ENCODE data around the gene RFX8. TPM values are rescaled to one million over a fixed set of nuclear protein-coding genes. Genes with fewer than 3 reads are reported as not detected.

Gene RFX8
- polyA plus RNA-seq, 3 donors = 0.06 to 3.0 (median 0.06) TPM

DNA sequence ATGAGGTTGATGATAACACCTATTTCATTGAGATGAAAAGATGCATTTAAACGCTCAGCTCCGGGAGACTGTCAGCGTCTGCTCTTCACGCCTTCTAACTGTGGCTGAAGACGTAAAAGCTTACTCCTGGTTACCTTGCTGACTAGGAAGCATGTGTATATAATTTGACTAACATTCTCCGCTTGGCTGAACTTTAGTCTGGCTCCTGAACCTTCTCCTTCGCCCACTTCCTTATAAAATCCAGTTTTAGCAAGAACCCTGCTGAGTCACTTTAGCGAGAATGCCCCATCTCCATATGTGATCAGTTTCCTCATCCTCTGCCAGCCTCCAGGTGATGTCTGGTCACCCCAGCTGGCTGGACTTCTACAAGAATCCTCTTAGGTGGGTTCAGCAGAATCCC lies 74.9 kb downstream of the RFX8 start:
- no peak overlapping the region for H3K27ac ChIP-seq (ENCODE audit: low read depth, low read length)

DNA sequence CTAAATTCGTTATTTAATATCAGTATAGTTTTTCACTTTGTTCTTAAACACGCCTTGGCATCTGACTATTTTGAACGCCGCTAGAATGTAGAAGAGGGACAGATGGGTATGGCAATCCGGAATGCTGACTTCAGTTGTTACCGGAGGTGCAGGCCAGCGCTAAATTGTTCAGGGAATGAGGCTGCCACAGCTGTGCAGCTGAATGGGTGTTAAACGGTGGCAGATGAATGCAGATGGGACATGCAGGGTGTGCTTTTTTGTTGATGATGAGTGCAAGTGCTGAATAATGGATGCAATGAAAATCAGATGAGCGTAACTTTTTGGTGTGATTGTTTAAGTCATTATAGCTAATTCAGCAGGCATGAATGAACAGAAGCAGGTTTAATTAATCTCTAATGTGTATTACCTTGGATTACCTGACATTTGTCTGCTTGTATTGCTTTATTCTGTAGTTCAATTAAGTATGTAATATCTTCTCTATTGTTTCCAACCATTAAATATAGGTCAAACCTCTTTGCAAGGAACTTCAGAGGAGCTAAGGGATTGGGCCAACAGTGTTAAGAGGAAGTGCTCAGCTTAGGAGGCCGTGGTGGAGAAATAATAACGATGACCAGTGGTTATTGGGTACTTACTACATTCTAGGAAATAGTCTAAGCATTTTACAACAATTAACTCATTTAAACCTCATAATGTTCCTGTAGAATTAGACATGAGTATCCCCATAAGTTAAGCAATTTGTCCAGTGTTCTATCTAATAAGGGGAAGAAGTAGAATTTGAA lies 75.7 kb downstream of the RFX8 start:
- 74 to 86% (median 83%) methylated on average over 11 of the region's 11 CpGs for WGBS, 3 donors

More for the DNA sequence above, 74.9 kb downstream of the RFX8 start:
- 77 to 81% (median 77%) methylated on average over 8 of the region's 8 CpGs for WGBS, 3 donors

GRCh38 chr2:101398116-101398821 lies 76.6 kb downstream of the RFX8 start:
- H3K27ac ChIP-seq (ENCODE audit: low read depth, low read length) = no peak overlapping the region
- WGBS, 3 donors = 73 to 82% (median 78%) methylated on average over 10 of the region's 10 CpGs

More for the DNA sequence above, 75.7 kb downstream of the RFX8 start:
- no peak overlapping the region for H3K27ac ChIP-seq (ENCODE audit: low read depth, low read length)

- WGBS, 3 donors = 75 to 85% (median 77%) methylated on average over 2 of the region's 2 CpGs
- H3K27ac ChIP-seq (ENCODE audit: low read depth, low read length) = no peak overlapping the region
Measured at GRCh38 chr2:101396316-101396717, 78.6 kb downstream of the RFX8 start.

- no peak overlapping the region for H3K27ac ChIP-seq (ENCODE audit: low read depth, low read length)
- WGBS, 3 donors = 89 to 95% (median 90%) methylated on average over 6 of the region's 6 CpGs
Measured at GRCh38 chr2:101395545-101396315, 79.2 kb downstream of the RFX8 start.

DNA sequence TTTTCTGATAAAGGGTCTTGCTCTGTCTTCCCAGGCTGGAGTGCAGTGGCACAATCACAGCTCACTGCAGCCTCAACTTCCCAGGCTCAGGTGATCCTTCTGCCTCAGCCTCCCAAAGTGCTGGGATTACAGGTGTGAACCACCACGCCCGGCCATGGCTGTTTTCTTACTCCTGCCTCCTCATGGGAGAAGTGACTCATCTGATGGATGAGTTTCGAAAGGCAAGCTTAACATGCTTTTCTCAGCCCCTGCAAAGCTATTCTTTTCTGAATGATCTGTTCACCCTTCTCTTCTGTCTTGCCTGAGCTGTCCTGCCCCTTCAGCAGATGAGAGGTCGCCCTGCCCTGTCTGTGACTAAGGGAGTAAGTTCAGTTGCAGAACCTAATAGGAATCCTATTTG lies 86.7 kb downstream of the RFX8 start:
- 43 to 62% (median 46%) methylated on average over 4 of the region's 4 CpGs for WGBS, 3 donors
- H3K27ac ChIP-seq (ENCODE audit: low read depth, low read length) = no peak overlapping the region

DNA sequence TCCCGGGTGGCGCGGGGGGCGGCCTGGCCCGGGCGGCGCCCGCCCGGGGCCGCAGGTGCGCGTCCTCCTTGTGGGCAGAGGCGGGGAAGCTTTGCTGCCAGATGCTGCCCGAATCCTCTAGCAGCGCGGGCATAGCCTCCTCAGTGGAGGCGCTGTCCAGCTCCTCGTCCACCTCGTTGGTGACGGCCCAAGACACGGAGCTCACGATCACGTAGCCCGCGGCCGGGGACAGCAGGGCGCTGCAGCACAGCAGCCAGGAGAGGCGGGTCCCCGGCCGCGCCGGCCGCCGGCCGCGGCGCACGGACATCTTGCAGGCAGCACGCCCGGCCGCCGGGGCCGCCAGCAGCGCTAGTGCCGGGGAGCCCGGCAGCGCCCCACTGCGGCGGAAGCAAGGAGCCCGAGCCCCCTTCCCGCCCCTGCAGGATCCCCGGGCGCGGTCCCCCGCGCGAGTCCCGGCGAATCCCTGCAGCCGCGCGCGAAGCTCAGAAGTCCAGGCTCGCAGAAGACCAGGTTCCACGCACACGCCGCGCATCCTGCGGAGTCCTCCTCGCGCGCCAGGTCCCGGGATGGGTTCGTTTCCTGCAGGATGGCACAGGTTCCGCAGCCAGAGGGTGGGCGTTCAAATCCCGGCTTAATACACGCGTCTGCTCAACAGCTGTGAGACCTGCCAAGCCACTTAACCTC lies 87.6 kb downstream of the RFX8 start, which contains the start of gene CREG2:
Gene CREG2 (minus strand): TSS at position 353 of the 684 bp plus-strand sequence. CDS start 46 bp downstream, at position 307.
- no peak within 1 kb of the TSS for H3K27ac ChIP-seq (ENCODE audit: low read depth, low read length)
- WGBS, 3 donors = 1% methylated on average over 48 to 79 of the region's 79 CpGs

DNA sequence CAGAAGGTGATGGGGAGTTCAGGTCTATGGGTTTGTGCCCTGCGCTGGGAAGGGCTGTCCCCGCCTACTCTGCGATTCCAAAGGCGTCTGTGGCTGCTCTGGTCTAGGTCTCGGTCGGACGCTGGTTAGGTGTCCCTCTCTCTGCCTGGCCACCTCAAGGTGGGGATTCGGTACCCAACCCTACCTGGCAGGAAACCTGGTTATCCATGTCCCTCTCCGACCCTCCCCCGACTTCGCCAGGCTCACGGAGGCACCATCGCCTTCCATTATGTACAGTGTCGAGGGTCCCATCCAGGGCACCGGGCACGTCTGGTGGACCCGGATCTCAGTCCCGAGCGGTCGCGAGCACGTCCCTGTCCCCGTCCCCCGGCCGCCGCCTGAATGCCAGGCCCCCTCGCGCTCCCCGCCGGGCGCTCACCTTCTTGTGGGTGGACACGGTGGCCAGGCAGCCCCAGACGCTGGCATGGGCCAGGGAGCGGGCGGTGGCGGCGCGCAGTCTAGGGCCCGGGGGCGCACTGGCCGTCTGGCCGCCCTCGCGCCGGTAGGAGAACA lies 88.2 kb downstream of the RFX8 start:
- 3 to 6% (median 5%) methylated on average over 38 to 45 of the region's 45 CpGs for WGBS, 3 donors
- H3K27ac ChIP-seq (ENCODE audit: low read depth, low read length) = no peak overlapping the region

DNA sequence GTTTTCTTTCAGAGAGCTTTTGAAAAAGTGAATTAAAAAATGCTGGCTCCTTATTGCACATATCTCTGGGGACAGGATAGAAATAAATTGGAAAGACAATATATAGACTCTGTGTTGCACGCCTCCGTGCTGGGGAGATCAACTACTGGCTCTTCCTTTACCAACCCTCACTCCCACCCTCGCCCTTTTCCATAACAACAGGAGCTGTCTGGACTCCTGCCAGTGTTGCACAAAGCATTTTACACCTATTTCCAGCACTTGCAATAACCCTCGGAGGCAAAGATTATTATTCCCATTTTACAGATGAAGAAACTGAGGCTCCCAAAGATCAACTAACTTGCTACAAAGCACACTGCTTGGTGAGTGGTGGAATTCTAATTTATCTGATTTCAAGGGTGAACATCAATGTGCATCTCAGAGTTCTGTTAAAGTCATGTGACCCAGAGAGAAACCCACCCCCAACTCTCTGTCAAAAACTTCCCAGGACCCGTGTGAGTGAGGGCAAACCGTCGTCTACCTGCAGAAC lies 91.8 kb downstream of the RFX8 start:
- H3K27ac ChIP-seq (ENCODE audit: low read depth, low read length) = no peak overlapping the region
- WGBS, 3 donors = 66 to 75% (median 74%) methylated on average over 7 of the region's 7 CpGs

GRCh38 chr2:101382442-101382841 lies 92.5 kb downstream of the RFX8 start:
- no peak overlapping the region for H3K27ac ChIP-seq (ENCODE audit: low read depth, low read length)
- WGBS, 3 donors = 75 to 93% (median 78%) methylated on average over 2 of the region's 2 CpGs

- 49 to 79% (median 54%) methylated on average over 11 of the region's 11 CpGs for WGBS, 3 donors
Measured at GRCh38 chr2:101380376-101380775, 94.5 kb downstream of the RFX8 start.

DNA sequence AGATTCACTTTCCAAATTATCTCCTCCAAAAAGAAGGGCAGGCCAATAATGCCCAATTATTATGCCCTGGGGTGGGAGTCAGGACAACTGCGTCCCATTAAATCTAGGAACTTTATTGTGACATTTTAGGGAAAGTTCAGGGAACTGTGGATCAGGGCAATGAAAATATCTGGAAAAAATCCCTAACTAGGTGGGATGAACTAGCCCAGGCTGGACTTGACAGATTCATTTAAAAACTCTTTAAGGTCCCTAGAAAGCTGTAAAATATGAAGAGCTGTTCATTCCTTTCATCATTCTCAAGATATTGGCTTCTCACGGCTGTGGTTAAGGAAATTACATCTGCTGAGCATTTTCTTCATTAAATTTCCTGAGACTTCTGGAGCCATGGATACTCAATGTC lies 95.8 kb downstream of the RFX8 start:
- no peak overlapping the region for H3K27ac ChIP-seq (ENCODE audit: low read depth, low read length)
- WGBS, 3 donors = 86 to 93% (median 89%) methylated on average over 2 of the region's 2 CpGs

More at GRCh38 chr2:101380376-101380775, 94.5 kb downstream of the RFX8 start:
- H3K27ac ChIP-seq (ENCODE audit: low read depth, low read length) = no peak overlapping the region

DNA sequence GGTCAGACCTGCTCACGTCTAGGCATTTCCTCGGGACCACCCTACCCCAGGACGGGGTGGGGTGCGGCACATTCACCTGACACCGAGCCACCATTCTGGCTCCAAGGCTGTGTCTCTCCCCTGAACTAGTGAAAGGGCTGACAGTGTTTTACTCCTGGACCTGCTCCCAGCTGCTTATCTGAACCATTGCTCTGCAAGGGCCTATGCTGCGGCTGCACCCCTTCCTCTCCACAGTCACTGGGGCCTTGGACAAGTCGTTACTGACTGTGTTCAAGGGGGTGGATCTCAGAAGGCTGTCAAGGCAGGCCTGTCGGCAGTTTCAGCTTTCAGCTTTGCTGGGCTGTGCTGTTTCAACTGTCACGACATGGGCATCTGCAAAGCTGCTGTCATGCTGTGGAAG lies 99.3 kb downstream of the RFX8 start:
- WGBS, 3 donors = 42 to 75% (median 74%) methylated on average over 9 of the region's 9 CpGs
- no peak overlapping the region for H3K27ac ChIP-seq (ENCODE audit: low read depth, low read length)

- 82 to 85% (median 85%) methylated on average over 7 of the region's 7 CpGs for WGBS, 3 donors
- no peak overlapping the region for H3K27ac ChIP-seq (ENCODE audit: low read depth, low read length)
Measured at GRCh38 chr2:101374821-101375561, 99.9 kb downstream of the RFX8 start.

- no peak overlapping the region for H3K27ac ChIP-seq (ENCODE audit: low read depth, low read length)
- WGBS, 3 donors = 72 to 83% (median 80%) methylated on average over 1 of the region's 1 CpG
Measured at GRCh38 chr2:101372792-101373191, 102.1 kb downstream of the RFX8 start.

- H3K27ac ChIP-seq (ENCODE audit: low read depth, low read length) = no peak overlapping the region
- 52 to 58% (median 57%) methylated on average over 4 of the region's 4 CpGs for WGBS, 3 donors
Measured at GRCh38 chr2:101371636-101372035, 103.3 kb downstream of the RFX8 start.

DNA sequence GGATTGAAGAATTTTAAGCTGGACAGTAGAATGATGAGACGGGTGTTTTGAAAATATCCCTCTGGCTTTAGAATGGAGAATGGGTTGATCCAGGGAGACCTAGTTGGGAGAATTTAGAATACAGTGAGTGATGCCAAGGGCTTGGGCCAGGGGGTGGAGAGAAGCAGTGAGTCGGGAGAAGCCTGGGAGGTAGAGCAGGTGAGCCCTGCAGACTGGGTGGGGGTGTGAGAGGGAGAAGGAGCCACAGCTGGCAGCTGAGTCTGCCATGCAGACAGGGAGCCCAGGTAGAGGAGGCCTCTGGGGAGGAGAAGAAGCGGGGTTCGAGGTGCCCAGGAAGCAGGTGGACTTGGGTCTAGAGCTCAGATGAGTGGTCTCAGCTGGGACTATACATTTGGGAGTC lies 105.8 kb downstream of the RFX8 start:
- 63 to 94% (median 94%) methylated on average over 4 of the region's 4 CpGs for WGBS, 3 donors
- no peak overlapping the region for H3K27ac ChIP-seq (ENCODE audit: low read depth, low read length)
